H1 (cell line): Measurements from ENCODE around the gene AIFM1. TPM values are rescaled to one million over a fixed set of nuclear protein-coding genes. Genes with fewer than 3 reads are reported as not detected.

Experiments
- CTCF ChIA-PET: fragments of 300-600 bp; sonication (Branson Sonifier 250); formaldehyde crosslinking; loops from one replicate; lab custom pipeline; 2021; ENCODE audit not compliant: partially characterized antibody; lab: Charles Lee
- POLR2A ChIA-PET: fragments of 300-600 bp; sonication (Branson Sonifier 250); formaldehyde crosslinking; loops from one replicate; lab custom pipeline; 2021; ENCODE audit warnings: inconsistent platforms; ENCODE audit not compliant: partially characterized antibody; lab: Charles Lee
- DNase-seq, 2 experiments: peaks; one replicate each; pipeline versions ENCODE4 v3.0.0 to v3.0.0-alpha.2; 2010 to 2022; ENCODE audit warnings: low spot score in 2 of 2, low read depth in 1 of 2, mixed read lengths in 1 of 2
- FAIRE-seq: peaks from 2 replicates; lab custom pipeline; 2011; peaks lifted over from hg19 to GRCh38; lab: Jason Lieb, UNC
- H2AFZ ChIP-seq: 2 replicates; pipeline ENCODE4 v1.8.1; 2012; ENCODE audit warnings: low read length, inconsistent platforms
- H2AK5ac ChIP-seq: 2 replicates; pipeline ENCODE4 v1.6.1; 2013; ENCODE audit warnings: low read depth, low read length
- H2BK120ac ChIP-seq: replicated peaks from 2 replicates; pipeline ENCODE3; 2013; ENCODE audit warnings: low read depth, low read length, inconsistent platforms
- H2BK12ac ChIP-seq: 2 replicates; pipeline ENCODE4 v1.6.1; 2013; ENCODE audit warnings: low read depth, low read length
- H2BK15ac ChIP-seq: 2 replicates; pipeline ENCODE4 v1.6.1; 2013; ENCODE audit warnings: low read length
- H2BK20ac ChIP-seq: 2 replicates; pipeline ENCODE4 v1.6.1; 2013; ENCODE audit warnings: low read length
- H2BK5ac ChIP-seq: 2 replicates; pipeline ENCODE4 v1.6.1; 2013; ENCODE audit warnings: low read depth, low read length
- H3K14ac ChIP-seq: 2 replicates; pipeline ENCODE4 v1.6.1; 2013; ENCODE audit warnings: inconsistent platforms; ENCODE audit not compliant: insufficient read length
- H3K18ac ChIP-seq: 2 replicates; pipeline ENCODE4 v1.6.1; 2013; ENCODE audit warnings: low read length; ENCODE audit errors: extremely low read depth
- H3K23ac ChIP-seq: 2 replicates; pipeline ENCODE4 v1.6.1; 2013; ENCODE audit warnings: inconsistent platforms; ENCODE audit not compliant: insufficient read length
- H3K23me2 ChIP-seq: 2 replicates; pipeline ENCODE4 v1.6.1; 2013; ENCODE audit warnings: low read depth, low read length
- H3K27ac ChIP-seq: 2 replicates; pipeline ENCODE4 v1.6.1; 2011; ENCODE audit warnings: low read depth, low read length, inconsistent platforms
- H3K27me3 ChIP-seq, 4 experiments: replicated peaks in 1 of 4; 1 replicate in 1 of 4; 2 replicates in 3 of 4; pipeline versions ENCODE4 v1.6.1 to v1.8.1; 2011 to 2013; ENCODE audit warnings: low read length in 3 of 4, mild to moderate bottlenecking in 3 of 4, inconsistent platforms in 2 of 4, mixed read lengths in 2 of 4, moderate library complexity in 1 of 4; ENCODE audit not compliant: control insufficient read depth in 3 of 4, insufficient read depth in 3 of 4; ENCODE audit errors: extremely low read depth in 1 of 4
- H3K36me3 ChIP-seq, 4 experiments: 2 replicates each; pipeline versions ENCODE4 v1.6.1 to v1.8.1; 2011 to 2013; ENCODE audit warnings: mild to moderate bottlenecking in 4 of 4, low read length in 3 of 4, moderate library complexity in 2 of 4, control low read depth in 1 of 4, inconsistent platforms in 1 of 4; ENCODE audit not compliant: insufficient read depth in 4 of 4, control insufficient read depth in 2 of 4
- H3K4ac ChIP-seq: replicated peaks from 2 replicates; pipeline ENCODE3; 2013; ENCODE audit warnings: low read length, low read depth, mixed read lengths, inconsistent platforms; ENCODE audit not compliant: insufficient read length
- H3K4me1 ChIP-seq, 4 experiments: replicated peaks in 1 of 4; 1 replicate in 1 of 4; 2 replicates in 3 of 4; pipeline versions ENCODE4 v1.6.1 to v1.8.1; 2011 to 2013; ENCODE audit warnings: low read length in 3 of 4, inconsistent platforms in 2 of 4, mixed read lengths in 1 of 4; ENCODE audit not compliant: insufficient read depth in 4 of 4, control insufficient read depth in 3 of 4
- H3K4me2 ChIP-seq, 2 experiments: 2 replicates each; pipeline versions ENCODE4 v1.6.1 to v1.8.1; 2011 to 2013; ENCODE audit warnings: low read depth in 2 of 2, low read length in 2 of 2, control low read depth in 1 of 2, inconsistent platforms in 1 of 2, mild to moderate bottlenecking in 1 of 2; ENCODE audit not compliant: insufficient read depth in 1 of 2
- H3K4me3 ChIP-seq, 4 experiments: fragments of 200-600, 300-600 bp in 1 of 4; sonication (generic), shearing (Covaris generic), sonication (Bioruptor Twin) in 1 of 4; 2 replicates each; pipeline versions ENCODE4 v1.5.1 to v1.8.1; 2011 to 2016; ENCODE audit warnings: low read length in 4 of 4, low read depth in 3 of 4, control low read depth in 2 of 4, inconsistent platforms in 2 of 4, mild to moderate bottlenecking in 2 of 4, mixed read lengths in 1 of 4, moderate library complexity in 1 of 4; ENCODE audit not compliant: insufficient read depth in 2 of 4; ENCODE audit errors: extremely low read depth in 1 of 4
- H3K56ac ChIP-seq: replicated peaks from 2 replicates; pipeline ENCODE3; 2013; ENCODE audit warnings: low read depth, mild to moderate bottlenecking, mixed read lengths, low read length, inconsistent platforms; ENCODE audit not compliant: insufficient read length
- H3K79me1 ChIP-seq: 2 replicates; pipeline ENCODE4 v1.6.1; 2013; ENCODE audit warnings: low read depth, low read length, control low read depth
- H3K79me2 ChIP-seq, 2 experiments: 2 replicates each; pipeline versions ENCODE4 v1.6.1 to v1.8.1; 2012 to 2013; ENCODE audit warnings: low read length in 2 of 2, mild to moderate bottlenecking in 2 of 2, inconsistent platforms in 1 of 2; ENCODE audit not compliant: insufficient read depth in 2 of 2, control insufficient read depth in 1 of 2
- H3K9ac ChIP-seq, 4 experiments: replicated peaks in 1 of 4; 1 replicate in 1 of 4; 2 replicates in 3 of 4; pipeline versions ENCODE4 v1.6.1 to v1.8.1; 2011 to 2013; ENCODE audit warnings: low read depth in 3 of 4, low read length in 3 of 4, control low read depth in 2 of 4, mild to moderate bottlenecking in 2 of 4, moderate library complexity in 2 of 4, inconsistent platforms in 1 of 4; ENCODE audit errors: extremely low read depth in 1 of 4
- H3K9me3 ChIP-seq, 2 experiments: 2 replicates each; pipeline versions ENCODE4 v1.6.1 to v1.8.1; 2012 to 2013; ENCODE audit warnings: mild to moderate bottlenecking in 2 of 2, moderate library complexity in 2 of 2, control low read depth in 1 of 2, inconsistent platforms in 1 of 2, low read depth in 1 of 2, low read length in 1 of 2, mixed read lengths in 1 of 2; ENCODE audit not compliant: insufficient read depth in 2 of 2
- H4K20me1 ChIP-seq, 2 experiments: replicated peaks in 1 of 2; 2 replicates each; pipeline versions ENCODE3 to v1.8.1; 2011 to 2013; ENCODE audit warnings: inconsistent platforms in 2 of 2, low read length in 2 of 2, mild to moderate bottlenecking in 1 of 2; ENCODE audit not compliant: insufficient read depth in 2 of 2, control insufficient read depth in 1 of 2
- H4K5ac ChIP-seq: 2 replicates; pipeline ENCODE4 v1.6.1; 2013; ENCODE audit warnings: low read length, low read depth, mixed read lengths, inconsistent platforms; ENCODE audit not compliant: insufficient read length
- H4K8ac ChIP-seq: 2 replicates; pipeline ENCODE4 v1.8.0; 2013; ENCODE audit warnings: mild to moderate bottlenecking, moderate library complexity, low read length, inconsistent platforms; ENCODE audit not compliant: insufficient read depth; ENCODE audit errors: extremely low read depth
- H4K91ac ChIP-seq: replicated peaks from 2 replicates; pipeline ENCODE3; 2013; ENCODE audit warnings: low read length, mixed read lengths, inconsistent platforms; ENCODE audit not compliant: insufficient read length
- BACH1 ChIP-seq: IDR thresholded peaks from 2 replicates; pipeline ENCODE4 v1.6.1; 2012; ENCODE audit warnings: low read length, improper control_type of control experiment
- BCL11A ChIP-seq, 2 experiments: IDR thresholded peaks; one replicate each; pipeline ENCODE4 v1.6.1; 2011; ENCODE audit warnings: low read depth in 2 of 2, low read length in 2 of 2, mild to moderate bottlenecking in 2 of 2
- CEBPB ChIP-seq: IDR thresholded peaks from 2 replicates; pipeline ENCODE4 v1.6.1; 2012; ENCODE audit warnings: low read depth, low read length
- EGR1 ChIP-seq: IDR thresholded peaks from 2 replicates; pipeline ENCODE4 v1.6.1; 2011; ENCODE audit warnings: low read depth, low read length, borderline replicate concordance
- EP300 ChIP-seq, 2 experiments: IDR thresholded peaks; 1 replicate in 1 of 2; 2 replicates in 1 of 2; pipeline ENCODE4 v1.6.1; 2011 to 2012; ENCODE audit warnings: low read depth in 2 of 2, low read length in 2 of 2, mild to moderate bottlenecking in 2 of 2, borderline replicate concordance in 1 of 2, inconsistent platforms in 1 of 2, moderate library complexity in 1 of 2
- PHF8 ChIP-seq: fragments of 200-600 bp; sonication (generic); conservative IDR thresholded peaks from 2 replicates; pipeline ENCODE4 v1.7.1; 2012; ENCODE audit warnings: low read depth, mild to moderate bottlenecking, inconsistent platforms, low read length, moderate library complexity
- SIX5 ChIP-seq: IDR thresholded peaks from 2 replicates; pipeline ENCODE4 v1.6.1; 2011; ENCODE audit warnings: mild to moderate bottlenecking, low read depth, low read length
- SP1 ChIP-seq: IDR thresholded peaks from 2 replicates; pipeline ENCODE4 v1.6.1; 2011; ENCODE audit warnings: low read depth, low read length
- SP2 ChIP-seq: IDR thresholded peaks from 2 replicates; pipeline ENCODE4 v1.6.1; 2012; ENCODE audit warnings: mild to moderate bottlenecking, low read length, inconsistent platforms
- SP4 ChIP-seq: IDR thresholded peaks from 2 replicates; pipeline ENCODE4 v1.6.1; 2012; ENCODE audit warnings: low read length, inconsistent platforms
- TAF1 ChIP-seq: IDR thresholded peaks from 2 replicates; pipeline ENCODE4 v1.6.1; 2011; ENCODE audit warnings: mild to moderate bottlenecking, low read depth, low read length
- TBP ChIP-seq: IDR thresholded peaks from 2 replicates; pipeline ENCODE4 v1.6.1; 2011; ENCODE audit warnings: low read depth, low read length, improper control_type of control experiment
- ZNF274 ChIP-seq: IDR thresholded peaks from 2 replicates; pipeline ENCODE4 v1.7.0; 2012; ENCODE audit warnings: low read length, borderline replicate concordance; ENCODE audit errors: extremely low read depth
- WGBS, 2 experiments: shearing (Covaris generic) in 1 of 2; methylation state at CpG; one replicate each; pipeline versions ENCODE4 v1.1.6 to v1.1.7; 2013 to 2015; ENCODE audit warnings: low lambda C conversion rate in 2 of 2, mixed read lengths in 2 of 2, inconsistent platforms in 1 of 2, low coverage in 1 of 2, missing lambda C conversion rate in 1 of 2; ENCODE audit not compliant: insufficient replicate concordance in 2 of 2, insufficient coverage in 1 of 2, insufficient read length in 1 of 2; ENCODE audit errors: extremely low coverage in 1 of 2, missing lambda C conversion rate in 1 of 2; 5-methylcytosine and 5-hydroxymethylcytosine counted together
- polyA plus RNA-seq, 7 experiments: library from polyadenylated mRNA; depleted of rRNA in 3 of 7; stranded (reverse) in 5 of 7; unstranded in 2 of 7; fragments of >200 nt in 5 of 7; fragments of 200-250 nt in 2 of 7; gene quantifications; 1 replicate in 5 of 7; 2 replicates in 1 of 7; 4 replicates in 1 of 7; pipeline versions ENCODE4 v1.2.1 to v1.2.3, GENCODE V29; 2011 to 2013; ENCODE audit warnings: missing spikeins in 2 of 7, mixed read lengths in 2 of 7
- total RNA-seq: library from RNA; stranded (reverse); fragmentation: NEBNext Ultra II Directional; extraction: Animal tissue kit (Norgen Biotek cat#: 25700); gene quantifications from 2 replicates; pipeline ENCODE4 v1.2.1, GENCODE V29; 2021

AIFM1 gene
- total and polyA plus RNA-seq, 2 of the 8 experiments (the other 6 are each of a cell fraction or from before 2014, with no cell fraction given) = 34.1 to 55.4 TPM

DNA sequence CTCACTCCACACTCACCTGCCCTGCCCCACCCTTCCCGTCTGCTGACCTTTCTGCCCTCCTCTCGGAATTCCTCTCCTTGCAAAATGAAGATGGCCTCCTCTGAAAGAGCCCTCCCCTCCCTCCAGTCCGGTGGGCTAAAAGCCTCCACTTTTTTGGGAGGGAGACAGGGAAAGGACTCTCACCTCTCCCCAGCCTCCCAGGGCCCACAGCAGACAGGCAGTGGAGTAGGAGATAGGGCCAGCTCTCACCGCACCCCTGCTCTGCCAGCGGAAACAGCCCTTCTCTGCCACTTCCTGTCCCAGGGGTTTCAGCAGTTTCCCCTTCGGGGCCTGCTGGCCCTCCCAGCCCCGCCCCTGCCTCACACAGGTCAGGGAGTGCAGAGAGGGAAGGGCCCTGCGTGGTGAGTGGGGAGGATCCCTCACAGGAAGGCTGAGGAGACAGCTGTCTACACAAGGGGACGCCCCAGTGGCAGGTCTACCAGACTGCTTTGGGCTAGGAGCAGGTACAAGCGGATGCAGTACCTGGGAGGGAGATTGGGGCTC lies 73.6 kb downstream of the AIFM1 start:
- Histone ChIP-seq H4K20me1 (no peaks in the 10 kb centered on the region), H4K5ac (no peak overlapping the region), H3K27ac (no peak overlapping the region), H4K91ac (no peak overlapping the region), H3K14ac (no peak overlapping the region), H3K9ac (no peak overlapping the region), H3K56ac (no peak overlapping the region), H3K4me1 (peaks cover 0 to 3% (median 0%) of the 10 kb centered on the region in 4 experiments; a peak in 1 of 7 replicates), H3K79me1 (no peaks in the 10 kb centered on the region), H2BK5ac (no peak overlapping the region), H3K9me3 (no peaks in the 10 kb centered on the region), H2AK5ac (no peak overlapping the region), H2BK20ac (no peak overlapping the region), H3K4ac (no peak overlapping the region), H3K79me2 (no peaks in the 10 kb centered on the region), H3K18ac (no peak overlapping the region), H3K36me3 (no peaks in the 10 kb centered on the region), H3K23ac (no peak overlapping the region), H2BK12ac (no peak overlapping the region), H3K27me3 (no peaks in the 10 kb centered on the region), H3K23me2 (no peaks in the 10 kb centered on the region), H3K4me3 (no peak overlapping the region), H2BK120ac (no peak overlapping the region), H2AFZ (no peak overlapping the region), H4K8ac (peak overlapping the region; percentile 57; the same call in 1 of the 2 replicates), H2BK15ac (no peak overlapping the region), H3K4me2 (no peak overlapping the region)
- ChIA-PET POLR2A (no interaction called here), CTCF (no interaction called here)
- DNase-seq = no peak
- FAIRE-seq = no peak
- TF ChIP-seq SP2 (no peak), SIX5 (no peak), BCL11A (IDR thresholded peaks at IDR 0.05; ENCODE audit: low read depth in 2 of 2, low read length in 2 of 2) (no peak), EP300 (IDR thresholded peaks at IDR 0.05; ENCODE audit: borderline replicate concordance in 1 of 2, low read depth in 2 of 2, low read length in 2 of 2) (no peak), CEBPB (no peak), BACH1 (no peak), ZNF274 (no peak), SP1 (no peak), EGR1 (no peak), PHF8 (no peak), TBP (no peak), TAF1 (no peak), SP4 (no peak)
- WGBS, 2 experiments = 49% methylated on average over 4 of the region's 10 CpGs; no CpG with 5 or more reads in 1 of the 2 experiments
